Measurements from ENCODE around the gene RMND5A.

Gene RMND5A

DNA sequence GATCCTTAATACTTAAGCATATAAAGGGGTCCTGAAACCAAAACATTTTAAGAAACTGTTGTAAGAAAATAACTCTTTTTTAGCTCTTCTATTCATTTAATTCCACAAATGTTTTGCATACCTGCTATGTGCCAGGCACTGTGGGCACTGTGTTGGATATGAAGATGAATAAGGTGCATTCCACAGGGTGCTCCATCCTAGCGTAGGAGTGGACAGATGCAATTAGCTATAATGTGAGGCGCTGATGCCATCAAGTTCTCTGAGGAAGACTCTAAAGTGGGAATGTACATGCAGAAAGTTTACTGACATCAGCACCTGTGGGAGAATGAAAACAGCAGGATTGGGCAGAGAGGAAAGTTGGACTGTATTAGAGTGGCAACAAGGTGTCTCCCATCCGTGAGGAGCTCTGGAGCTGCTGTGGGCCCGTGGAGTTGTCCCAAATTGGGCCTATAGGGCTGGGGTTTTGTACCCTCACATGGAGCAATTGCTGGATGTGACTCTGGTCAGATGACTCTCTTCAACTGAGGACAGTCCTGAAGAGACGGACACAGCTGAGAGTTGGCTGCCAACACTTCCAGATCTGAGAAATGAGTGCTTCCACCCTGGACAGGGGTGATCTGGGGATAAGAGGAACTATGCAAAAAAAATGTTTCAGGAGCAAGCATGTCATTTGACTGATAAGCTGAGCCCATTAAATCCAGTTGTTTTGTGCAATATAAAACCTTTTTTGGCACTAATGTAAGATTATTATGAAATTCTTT is 48.3 kb downstream of the RMND5A start:
- no peak for DNase-seq

DNA sequence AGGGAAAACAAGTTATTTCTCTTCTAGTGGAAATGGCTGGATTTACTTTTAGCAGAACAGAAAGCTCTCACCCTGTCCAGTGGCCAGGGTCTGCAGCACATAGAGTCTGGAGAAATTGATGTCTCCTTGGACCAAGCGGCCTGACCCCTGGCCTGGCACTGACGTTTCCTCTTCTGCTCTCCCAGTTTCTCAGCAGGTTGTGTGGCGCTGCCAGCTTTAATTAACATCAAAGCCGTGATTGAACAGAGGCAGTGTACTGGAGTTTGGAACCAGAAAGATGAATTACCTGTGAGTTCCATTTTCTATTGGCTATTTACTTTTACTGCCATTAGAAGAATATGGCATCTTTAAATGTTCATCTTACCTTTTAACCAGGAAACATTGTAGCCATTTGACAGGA is 49.7 kb downstream of the RMND5A start:
- no peak for DNase-seq

DNA sequence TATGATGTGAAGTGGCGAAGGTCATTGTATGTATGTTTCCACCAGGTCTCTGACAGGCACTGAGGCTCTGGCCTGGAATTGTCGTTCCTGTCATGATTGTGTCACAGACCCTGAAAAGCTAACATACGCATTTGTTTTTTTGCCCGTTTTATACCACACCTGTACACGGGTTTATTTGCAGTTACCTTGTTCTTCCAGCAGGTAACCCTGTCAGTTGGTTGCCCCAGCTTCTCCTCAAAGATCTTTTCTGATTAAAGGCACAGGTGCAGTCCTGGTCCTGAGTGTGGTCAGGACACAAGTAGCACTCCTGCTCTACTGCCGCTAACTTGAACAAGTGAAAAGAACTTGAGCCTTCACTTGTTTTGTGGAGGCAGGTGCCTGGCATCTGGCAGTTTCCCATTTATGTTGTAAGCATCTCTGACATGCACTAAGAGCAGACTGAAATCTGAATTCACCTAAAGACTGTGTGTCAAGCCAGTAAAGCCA is 50.8 kb downstream of the RMND5A start:
- DNase-seq = no peak

DNA sequence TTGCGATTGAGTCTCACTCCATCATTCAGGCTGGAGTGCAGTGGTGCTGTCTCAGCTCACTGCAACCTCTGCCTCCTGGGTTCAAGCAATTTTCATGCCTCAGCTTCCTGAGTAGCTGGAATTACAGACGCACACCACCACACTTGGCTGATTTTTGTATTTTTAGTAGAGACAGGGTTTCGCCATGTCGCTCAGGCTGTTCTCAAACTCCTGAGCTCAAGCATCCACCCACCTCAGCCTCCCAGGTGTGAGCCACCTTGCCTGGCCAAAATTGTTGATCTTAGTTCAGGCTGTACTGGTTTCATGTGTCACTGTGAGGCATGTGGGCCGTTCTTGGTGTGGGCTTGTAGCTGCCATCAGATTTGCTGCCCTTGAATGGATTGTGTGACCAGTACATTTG is 52.5 kb downstream of the RMND5A start:
- DNase-seq = no peak

DNA sequence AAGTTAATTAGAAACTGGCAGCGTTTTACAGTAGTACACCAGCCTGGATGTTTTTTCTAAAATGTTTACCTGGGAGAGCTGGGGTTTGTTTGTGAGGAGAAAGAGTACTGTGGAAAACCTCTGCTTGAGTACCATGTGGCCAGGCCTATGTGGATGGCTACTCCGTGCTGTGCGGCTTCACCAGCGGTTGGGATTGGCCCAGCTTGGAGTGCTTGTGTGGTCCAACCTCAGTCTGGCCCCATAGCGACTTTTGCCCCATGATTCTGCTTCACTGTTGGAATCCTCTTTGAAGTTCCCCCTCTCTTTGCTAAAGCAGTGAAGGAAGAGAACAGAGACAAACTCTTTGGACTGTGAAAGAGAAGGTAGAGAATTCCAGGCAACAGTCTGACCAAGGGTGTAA is 54.8 kb downstream of the RMND5A start:
- DNase-seq = no peak

DNA sequence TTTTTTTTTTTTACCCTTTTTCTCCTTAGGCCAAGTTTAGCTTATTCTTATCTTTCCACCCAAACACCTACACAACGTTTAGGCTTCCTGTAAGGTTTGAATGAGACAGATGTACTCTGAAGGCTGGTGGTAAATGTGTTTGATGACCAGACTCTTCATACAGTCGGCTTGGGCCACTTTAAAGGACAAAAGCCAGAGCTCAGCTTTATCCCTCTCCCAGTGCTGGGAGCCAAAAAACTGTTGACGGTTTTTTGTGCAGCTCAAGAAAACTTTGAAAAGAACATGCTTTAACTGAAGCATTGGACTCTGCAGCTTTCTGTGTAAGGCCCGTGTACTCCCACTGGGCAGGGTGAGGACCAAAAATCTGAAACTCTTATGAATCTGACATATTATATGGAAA is 55.2 kb downstream of the RMND5A start:
- DNase-seq = no peak

DNA sequence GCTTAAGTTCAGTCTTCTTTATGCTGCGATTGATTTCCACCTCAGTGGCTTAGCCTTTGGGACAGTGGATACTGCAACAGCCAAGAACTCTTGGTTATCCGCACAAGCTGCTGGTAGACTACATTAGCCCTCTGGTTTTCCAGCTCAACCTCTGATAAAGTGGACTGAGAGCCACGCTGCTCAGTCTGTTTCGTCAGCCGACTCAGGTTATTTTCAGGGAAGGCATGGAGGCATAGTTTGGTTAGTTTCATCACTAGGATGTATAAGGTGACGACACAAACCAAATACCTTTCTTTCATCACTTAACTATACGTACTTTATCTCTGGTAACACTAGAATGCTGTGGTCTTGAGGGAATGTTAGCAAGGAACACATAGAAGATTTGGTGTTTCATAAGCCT is 56.4 kb downstream of the RMND5A start:
- DNase-seq = no peak

DNA sequence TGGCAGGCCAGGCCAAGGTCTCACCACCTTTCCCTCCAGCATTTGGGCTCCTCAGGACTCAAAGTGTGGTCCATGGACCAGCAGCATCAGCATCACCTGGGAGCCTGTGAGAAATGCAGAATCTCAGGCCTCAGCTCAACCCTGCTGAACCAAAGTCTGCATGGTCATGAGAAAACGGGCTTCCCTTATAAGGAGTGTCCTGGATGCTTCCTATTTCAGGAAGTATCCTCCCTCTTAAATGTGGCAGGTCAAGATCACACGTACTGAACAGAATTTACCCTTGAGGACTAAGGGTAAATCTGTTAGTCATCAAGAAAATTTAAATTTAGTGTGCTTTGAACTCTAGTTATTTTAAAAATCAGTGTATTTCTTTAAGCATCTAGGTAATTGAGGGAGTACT is 58.9 kb downstream of the RMND5A start:
- no peak for DNase-seq

DNA sequence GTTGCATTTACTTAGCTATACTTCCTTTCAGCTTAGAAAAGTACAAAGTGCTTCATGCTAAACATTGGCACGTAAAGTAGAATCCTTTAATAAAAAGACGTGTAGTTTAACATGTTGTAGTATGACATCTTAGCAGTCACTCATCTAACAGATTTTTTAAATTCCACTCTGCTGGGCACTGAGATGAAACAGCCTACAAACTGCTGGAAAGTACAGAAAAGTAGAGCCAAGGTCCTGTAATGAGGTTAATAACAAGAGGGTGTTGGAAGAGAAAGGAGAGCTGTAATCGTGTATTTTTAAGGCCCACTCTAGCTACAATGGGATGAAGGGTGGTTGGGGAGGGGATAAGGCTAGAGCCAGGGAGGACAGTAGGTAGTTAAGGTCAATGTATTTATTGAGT is 59.9 kb downstream of the RMND5A start:
- DNase-seq = no peak

DNA sequence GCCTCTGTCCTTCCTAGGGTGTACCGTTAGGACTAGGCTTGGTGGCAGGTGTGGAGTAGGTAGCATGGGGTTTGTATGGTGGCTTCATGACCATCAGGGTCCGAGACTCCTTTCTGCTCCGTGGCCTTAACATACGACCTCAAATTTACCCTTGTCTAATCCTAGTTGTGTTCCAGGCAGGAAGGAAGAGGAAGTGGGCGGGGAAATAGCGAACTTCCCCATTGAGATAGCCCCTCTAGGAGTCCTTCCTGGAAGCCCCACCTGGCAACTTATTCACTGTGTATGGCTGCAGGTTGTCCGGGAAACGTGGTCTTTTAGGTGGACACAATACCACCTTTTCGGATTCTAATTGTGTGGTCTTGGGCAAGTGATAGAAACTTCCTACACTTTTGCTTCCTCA is 61.3 kb downstream of the RMND5A start:
- no peak for DNase-seq

DNA sequence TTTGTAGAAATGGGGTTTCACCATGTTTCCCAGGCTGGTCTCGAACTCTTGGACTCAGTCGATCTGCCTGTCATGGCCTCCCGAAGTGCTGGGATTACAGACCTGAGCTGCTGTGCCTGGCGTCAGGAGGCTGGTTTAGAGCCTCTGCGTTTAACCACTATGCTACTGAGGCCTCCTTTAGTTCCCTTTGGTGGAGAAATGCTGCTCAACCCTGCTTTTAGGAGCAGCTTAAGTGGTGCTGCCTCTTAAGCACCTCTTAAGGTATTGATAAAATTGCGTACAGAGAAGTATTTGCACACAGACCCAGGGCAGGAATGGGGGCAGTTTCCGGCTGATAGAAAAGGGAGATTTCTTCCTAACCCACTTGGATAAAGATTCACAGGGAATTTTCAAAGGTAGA is 62.7 kb downstream of the RMND5A start:
- no peak for DNase-seq

DNA sequence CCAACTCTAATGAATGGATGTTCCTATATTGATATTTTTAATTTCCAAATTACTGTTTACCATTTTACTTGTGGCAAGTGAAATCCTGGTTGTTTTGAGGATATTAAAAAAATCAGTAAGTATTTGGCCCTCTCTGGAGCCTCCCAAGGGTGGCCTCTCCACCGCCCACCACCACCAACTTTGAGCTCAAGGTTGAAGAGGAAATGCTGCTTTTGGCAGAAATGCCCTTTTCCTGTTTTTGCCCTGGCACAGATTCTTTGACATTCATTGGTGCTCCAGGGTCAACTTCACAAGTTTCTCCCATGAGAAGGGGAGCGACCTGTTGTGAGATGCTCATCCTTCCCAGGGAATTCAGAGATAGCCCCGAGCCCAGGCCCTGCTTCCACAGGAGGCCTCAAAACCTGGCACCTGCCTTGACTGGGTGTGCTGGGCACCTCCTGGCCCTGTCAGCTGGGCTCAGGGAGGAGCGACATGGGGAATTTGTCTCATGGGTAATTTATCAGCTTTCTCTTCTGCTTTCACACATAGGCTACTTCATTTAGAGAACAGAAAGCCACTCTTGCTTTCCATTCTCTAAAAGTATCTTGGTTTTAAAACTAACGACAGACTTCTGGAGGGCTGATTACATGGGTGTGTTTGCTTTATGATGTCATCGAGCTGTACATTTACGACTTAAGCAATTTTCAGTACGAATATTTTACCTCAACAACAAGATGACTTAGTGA is 63.7 kb downstream of the RMND5A start:
- DNase-seq = no peak

DNA sequence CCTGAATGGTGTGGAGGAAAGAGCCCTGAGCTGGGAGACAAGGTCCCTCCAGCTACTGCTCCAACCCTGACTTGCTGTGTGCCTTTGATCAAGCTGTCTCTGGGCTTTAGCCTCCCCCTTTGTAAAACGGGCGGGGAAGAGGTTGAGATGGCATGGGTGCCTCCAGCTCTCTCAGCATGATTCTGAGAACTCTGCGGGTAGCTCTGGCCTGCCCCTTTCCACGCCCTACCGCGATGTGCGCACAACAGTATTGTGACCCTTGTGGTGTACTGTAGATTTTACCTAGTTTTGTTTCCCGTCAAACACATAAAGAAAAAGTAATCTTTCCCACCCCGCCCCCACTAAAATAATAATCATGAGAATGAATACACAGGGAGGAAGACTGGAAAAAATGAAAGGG is 65.4 kb downstream of the RMND5A start:
- DNase-seq = no peak

DNA sequence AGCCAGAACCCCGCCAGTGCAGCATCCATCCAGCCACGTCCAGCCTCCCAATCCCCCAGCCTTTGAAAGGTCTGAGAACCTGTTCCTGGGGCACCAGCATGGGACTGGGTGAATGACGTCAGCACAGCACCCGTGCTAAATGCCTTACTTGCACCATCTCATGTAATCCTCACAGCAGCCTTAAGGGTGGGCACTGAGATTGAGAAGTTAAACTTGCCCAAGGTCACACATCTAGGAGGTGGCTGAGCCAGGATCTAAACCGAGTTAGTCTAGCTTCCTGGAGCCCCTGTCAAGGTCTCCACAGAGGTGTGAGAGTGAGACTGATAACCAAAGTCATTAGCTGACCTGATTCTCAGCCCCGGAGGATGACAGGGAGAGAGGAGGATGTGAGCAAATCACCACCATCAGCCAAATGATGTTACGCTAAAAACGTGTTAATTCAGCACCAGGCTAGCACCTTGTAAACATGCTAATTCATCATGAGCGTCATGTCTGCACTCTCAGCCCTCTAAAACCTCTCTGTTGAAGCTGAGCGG is 66.0 kb downstream of the RMND5A start:
- DNase-seq = no peak

DNA sequence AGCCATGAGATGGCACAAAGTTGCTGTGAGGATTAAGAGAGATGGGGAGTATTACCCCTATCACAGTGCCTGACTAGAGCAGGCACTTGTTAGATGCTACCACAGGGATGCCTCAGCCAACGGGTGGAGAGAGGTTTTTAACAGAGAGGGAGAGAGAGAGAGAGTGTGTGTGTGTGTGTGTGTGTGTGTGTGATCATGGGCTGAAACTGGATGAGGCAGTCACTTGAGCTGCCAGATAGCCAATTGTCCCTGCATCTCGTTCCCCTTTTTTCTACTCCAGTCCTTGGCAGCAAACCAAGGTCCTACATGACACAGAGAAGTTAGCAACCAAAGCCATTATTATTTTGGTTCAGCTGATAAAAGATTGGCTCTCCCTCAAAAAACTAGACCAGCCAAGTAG is 67.6 kb downstream of the RMND5A start:
- DNase-seq = no peak

DNA sequence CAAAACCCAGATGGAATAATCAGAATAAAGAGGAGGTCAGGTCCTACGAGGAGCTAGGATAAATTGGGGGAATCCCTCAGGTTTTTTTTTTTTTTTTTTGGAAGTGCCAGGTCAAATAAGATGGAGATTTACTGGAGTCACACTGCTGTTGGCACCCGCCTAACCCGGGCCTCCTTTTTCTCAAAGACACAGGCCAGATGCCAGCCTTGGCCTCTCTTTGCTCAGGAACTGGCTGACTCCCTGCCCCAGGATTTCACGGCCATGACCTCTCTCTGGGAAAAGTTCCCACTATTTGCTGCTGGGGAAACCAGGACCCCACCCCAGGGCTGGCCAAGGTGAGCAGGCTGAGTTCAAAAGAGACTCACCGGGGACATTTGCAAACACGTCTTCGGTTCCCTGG is 68.1 kb downstream of the RMND5A start:
- no peak for DNase-seq

DNA sequence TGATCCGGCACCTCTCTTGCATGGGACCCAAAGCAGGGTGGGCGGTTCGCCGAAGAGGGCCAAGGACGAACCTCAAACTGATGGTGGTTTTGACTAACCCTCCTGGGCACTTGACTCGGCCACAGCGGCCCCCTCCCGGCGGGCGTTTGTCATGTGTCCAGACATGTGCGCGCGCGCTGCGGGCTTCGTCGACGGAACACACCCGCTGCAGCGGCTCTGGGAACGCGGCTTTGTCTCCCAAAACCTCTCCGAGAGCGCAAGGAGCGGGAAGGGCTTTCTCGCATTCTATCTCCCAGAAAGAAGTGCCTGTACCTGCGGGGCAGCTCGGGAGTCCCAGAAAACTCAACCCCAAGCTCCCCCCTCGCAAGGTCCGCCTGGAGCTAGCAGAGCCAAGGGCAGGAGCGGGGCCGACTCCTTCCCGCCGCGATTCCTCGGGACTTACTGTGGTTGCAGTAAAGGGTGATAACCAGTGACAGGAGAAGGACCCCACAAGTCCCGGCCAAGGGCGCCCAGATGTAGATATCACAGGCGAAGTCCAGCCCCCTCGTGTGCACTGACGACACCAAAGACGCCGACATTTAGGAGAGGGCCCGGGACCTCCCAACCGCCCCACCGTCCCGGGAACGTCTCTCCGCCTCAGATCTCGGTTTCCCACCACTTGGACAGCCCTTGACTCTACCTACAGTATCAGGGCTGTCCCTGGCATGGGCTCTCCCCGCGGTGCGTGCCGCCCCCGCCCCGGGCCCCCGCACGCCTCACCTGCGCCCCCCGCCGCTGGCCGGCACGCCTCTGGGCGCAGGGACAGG is 69.0 kb downstream of the RMND5A start:
- DNase-seq = no peak

DNA sequence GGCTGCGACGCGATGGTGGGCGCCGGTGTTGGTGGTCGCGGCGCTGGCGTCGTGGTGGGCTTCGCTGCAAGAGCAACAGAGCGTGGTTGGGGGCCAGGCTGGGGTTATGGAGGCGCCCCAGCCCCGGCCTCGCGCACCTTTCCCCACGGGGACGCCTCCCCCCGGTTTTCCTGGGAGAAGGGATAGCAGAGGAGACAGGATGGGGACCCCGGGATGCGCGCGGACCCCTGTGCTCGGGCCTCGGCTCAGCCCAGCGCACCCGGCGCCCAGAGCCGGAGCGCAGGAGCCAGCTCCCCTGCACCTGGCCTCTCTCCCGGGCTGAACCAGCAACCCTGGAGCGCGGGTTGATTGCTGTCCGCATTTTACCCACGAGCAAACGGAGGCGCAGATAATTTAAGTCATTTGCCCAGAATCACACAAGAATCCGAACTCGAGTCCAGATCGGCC is 69.6 kb downstream of the RMND5A start:
- DNase-seq = no peak

DNA sequence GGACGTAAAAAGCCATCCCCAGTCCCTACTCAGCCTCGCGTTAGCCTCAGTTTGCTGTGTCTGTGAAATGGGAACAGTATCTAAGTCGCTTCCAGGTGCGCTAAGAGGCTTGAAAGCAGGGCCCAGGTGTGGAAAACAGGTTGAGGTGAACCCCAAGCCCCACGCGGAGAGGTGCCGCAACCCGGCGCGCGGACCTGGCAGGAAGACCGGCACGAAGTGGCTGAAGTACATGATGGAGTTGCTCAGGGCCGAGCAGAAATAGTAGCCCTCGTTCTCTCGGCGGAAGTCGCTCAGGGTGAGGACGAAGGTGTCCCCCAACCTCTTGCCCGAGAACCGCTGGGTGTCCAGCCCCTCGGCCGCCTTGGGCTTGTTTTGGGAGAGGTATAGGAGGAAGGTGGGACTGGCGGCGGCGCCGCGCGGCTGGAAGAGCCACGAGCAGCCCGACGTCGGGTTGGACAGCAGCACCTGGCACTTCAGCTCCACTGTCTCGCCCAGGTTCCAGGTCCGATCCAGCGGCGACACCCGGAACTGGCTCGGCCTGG is 70.1 kb downstream of the RMND5A start:
- DNase-seq = no peak

DNA sequence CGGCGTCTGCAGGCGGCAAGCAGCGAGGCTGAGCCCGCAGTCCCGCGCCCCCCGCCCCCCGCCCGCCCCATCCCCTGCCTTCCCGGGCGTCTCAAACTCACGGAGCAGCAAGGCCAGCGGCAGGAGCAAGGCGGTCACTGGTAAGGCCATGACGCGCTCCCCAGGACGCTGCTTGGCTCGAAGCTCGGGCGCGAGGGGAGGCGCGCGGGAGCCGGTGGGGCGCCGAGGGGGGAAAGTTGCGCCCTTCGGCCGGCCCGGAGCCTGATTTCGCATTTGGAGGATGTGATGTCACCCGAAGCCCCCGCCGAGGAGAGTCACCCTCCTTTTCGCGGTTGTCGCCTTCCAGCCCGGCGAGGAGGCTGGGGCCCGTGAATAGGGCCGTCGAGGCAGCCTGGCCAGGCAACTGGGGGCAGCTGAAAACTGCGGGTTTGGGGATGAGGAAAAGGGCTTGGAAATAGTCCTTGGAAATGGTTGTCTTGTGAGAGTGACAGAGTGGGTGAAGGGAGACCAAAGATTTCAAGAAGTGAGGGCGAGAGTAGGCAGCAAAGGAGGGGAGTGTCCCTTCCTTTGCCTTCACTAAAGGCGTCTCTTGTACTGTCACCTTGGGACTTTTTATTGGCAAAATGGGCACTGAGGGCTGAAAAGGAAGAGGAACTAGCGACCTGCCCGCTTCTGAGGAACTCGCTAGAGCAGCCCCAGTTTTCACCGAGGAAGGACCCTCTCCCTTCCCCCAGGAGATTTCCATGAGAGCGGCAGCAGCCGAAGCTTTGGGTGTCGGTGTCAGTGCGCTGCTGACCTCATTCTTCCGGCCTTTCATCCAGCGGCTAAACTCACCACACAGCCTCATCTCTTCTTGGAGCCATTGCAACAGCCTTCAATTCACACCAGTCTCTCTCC is 70.8 kb downstream of the RMND5A start, which contains the start of gene CD8A:
Gene CD8A, minus strand, starts transcription at position 238 of the 897 bp plus-strand sequence. Its CDS starts 88 bp downstream, at position 150.
- DNase-seq = no peak

DNA sequence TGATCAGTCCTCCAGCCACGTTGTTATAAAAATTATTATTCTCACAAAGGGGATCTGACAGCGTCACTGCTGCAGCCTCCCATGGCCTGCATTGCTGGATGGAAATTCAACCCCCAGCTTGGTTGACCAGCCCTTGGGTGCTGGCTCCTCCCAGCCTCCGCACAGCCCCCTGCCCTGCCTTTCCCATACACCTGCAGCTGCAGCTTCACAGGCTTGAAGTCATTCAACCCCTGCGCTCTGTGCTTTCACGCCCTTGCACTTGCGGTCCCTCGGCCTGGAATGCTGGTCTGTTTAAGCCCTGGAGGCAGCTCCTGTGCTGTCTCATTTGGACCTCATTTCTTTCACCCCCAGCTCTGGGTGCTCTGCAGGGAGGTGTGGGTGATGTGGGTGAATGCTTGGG is 71.5 kb downstream of the RMND5A start:
- DNase-seq = no peak

DNA sequence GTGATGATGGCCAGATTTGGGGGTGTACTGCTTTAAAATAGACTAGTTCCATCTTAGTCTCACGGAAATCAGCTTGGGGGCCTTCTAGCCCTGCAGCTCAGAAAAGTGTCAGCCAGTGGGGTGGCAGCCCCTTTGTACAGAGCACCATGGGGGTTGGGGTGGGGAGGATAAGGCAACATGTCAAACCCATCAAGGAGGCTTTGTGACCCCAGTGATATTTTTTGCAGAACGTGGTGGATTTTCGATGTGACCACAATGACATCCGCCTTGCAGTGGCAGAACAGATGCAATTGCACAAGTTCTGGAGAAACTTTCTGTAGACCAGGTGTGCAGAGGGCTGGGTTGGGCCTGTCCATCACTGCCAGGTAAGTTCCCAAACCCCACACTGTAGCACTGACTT is 73.7 kb downstream of the RMND5A start:
- DNase-seq = no peak
